HepG2 (cell line): Measurements from ENCODE around the gene IPPK. TPM values are rescaled to one million over a fixed set of nuclear protein-coding genes. Genes with fewer than 3 reads are reported as not detected.

Experiments
- ATAC-seq: fragments of 200-7000 bp; cut with Tn5 transposase; 3 replicates; pipeline ENCODE4 v1.9.1; 2020; ENCODE audit warnings: mild to moderate bottlenecking, moderate library complexity
- BruUV-seq: library from RNA; stranded (reverse); fragments of 400-500 nt; replicated peaks from 2 replicates; lab custom pipeline; 2021; lab: Mats Ljungman, UMichigan
- CTCF ChIA-PET: fragments of 300-600 bp; formaldehyde crosslinking; extraction: SDS; loops from one replicate; lab custom pipeline; 2021; ENCODE audit warnings: low total read pairs, inconsistent platforms, low intra/inter-chr PET ratio; lab: Yijun Ruan, JAX
- POLR2A ChIA-PET: fragments of 350-600 bp; sonication (Branson Sonifier 250); formaldehyde crosslinking; loops from one replicate; lab custom pipeline; 2020; ENCODE audit warnings: antibody characterized with exemption, inconsistent platforms; lab: Yijun Ruan, JAX
- DNase-seq: peaks from one replicate; pipeline ENCODE4 v3.0.0-alpha.2; 2015; ENCODE audit warnings: low spot score
- FAIRE-seq: peaks from 3 replicates; lab custom pipeline; 2011; peaks lifted over from hg19 to GRCh38; lab: Jason Lieb, UNC
- H2AFZ ChIP-seq: one replicate; pipeline ENCODE4 v1.6.1; 2011; ENCODE audit warnings: low read length, inconsistent platforms
- H3K27ac ChIP-seq: fragments of 300-600 bp; 3 replicates; pipeline ENCODE4 v1.8.0; 2011; ENCODE audit warnings: mixed run types, mild to moderate bottlenecking, mixed read lengths, low read length, inconsistent platforms; ENCODE audit not compliant: insufficient read depth; ENCODE audit errors: extremely low read length
- H3K27me3 ChIP-seq, 2 experiments: fragments of 200-600 bp in 1 of 2; 2 replicates in 1 of 2; 3 replicates in 1 of 2; pipeline versions ENCODE4 v1.6.0 to v1.8.0; 2011; ENCODE audit warnings: low read length in 2 of 2, mild to moderate bottlenecking in 2 of 2, moderate library complexity in 2 of 2, inconsistent platforms in 1 of 2; ENCODE audit not compliant: insufficient read depth in 2 of 2, control insufficient read depth in 1 of 2
- H3K36me3 ChIP-seq, 2 experiments: fragments of 200-600 bp in 1 of 2; replicated peaks in 1 of 2; 2 replicates in 1 of 2; 3 replicates in 1 of 2; pipeline versions ENCODE4 v1.5.1 to v1.8.0; 2011; ENCODE audit warnings: low read length in 2 of 2, inconsistent platforms in 1 of 2; ENCODE audit not compliant: insufficient read depth in 2 of 2, control insufficient read depth in 1 of 2
- H3K4me1 ChIP-seq: 2 replicates; pipeline ENCODE4 v1.5.1; 2012; ENCODE audit warnings: low read length, inconsistent platforms; ENCODE audit not compliant: insufficient read depth
- H3K4me2 ChIP-seq: 2 replicates; pipeline ENCODE4 v1.6.0; 2011; ENCODE audit warnings: low read depth, low read length, inconsistent platforms
- H3K4me3 ChIP-seq, 3 experiments: fragments of 200-600 bp in 1 of 3; sonication (generic), shearing (Covaris generic) in 1 of 3; replicated peaks in 1 of 3; 2 replicates each; pipeline ENCODE4 v1.5.1; 2011 to 2016; ENCODE audit warnings: low read length in 3 of 3, inconsistent platforms in 2 of 3, low read depth in 2 of 3, mild to moderate bottlenecking in 2 of 3, control low read depth in 1 of 3, mixed read lengths in 1 of 3; ENCODE audit not compliant: insufficient read depth in 1 of 3
- H3K79me2 ChIP-seq: one replicate; pipeline ENCODE4 v1.6.1; 2011; ENCODE audit warnings: low read length, inconsistent platforms; ENCODE audit not compliant: insufficient read depth
- H3K9ac ChIP-seq: 2 replicates; pipeline ENCODE4 v1.6.0; 2011; ENCODE audit warnings: mild to moderate bottlenecking, low read depth, low read length, inconsistent platforms; ENCODE audit not compliant: insufficient read depth
- H3K9me3 ChIP-seq: 2 replicates; pipeline ENCODE4 v1.5.1; 2012; ENCODE audit warnings: mild to moderate bottlenecking, low read length
- H4K20me1 ChIP-seq: 2 replicates; pipeline ENCODE4 v1.6.0; 2011; ENCODE audit warnings: inconsistent platforms, mild to moderate bottlenecking, low read length, moderate library complexity; ENCODE audit not compliant: insufficient read depth
- EP300 ChIP-seq, 3 experiments: sonication (generic) in 1 of 3; formaldehyde crosslinking in 1 of 3; IDR thresholded peaks; 2 replicates each; pipeline versions ENCODE4 v1.5.1 to v1.6.1; 2011 to 2020; ENCODE audit warnings: low read depth in 2 of 3, low read length in 2 of 3, borderline replicate concordance in 1 of 3, improper control_type of control experiment in 1 of 3, mild to moderate bottlenecking in 1 of 3, missing genetic modification reagents in 1 of 3, moderate library complexity in 1 of 3
- ETV5 ChIP-seq: IDR thresholded peaks from 2 replicates; pipeline ENCODE4 v1.6.1; 2018; ENCODE audit warnings: missing biosample characterization, missing genetic modification reagents, inconsistent platforms, borderline replicate concordance
- FOXC1 ChIP-seq: sonication (generic); formaldehyde crosslinking; IDR thresholded peaks from 2 replicates; pipeline ENCODE4 v1.8.0; 2022; ENCODE audit warnings: mild to moderate bottlenecking, missing genetic modification reagents, borderline replicate concordance
- FOXO1 ChIP-seq: sonication (generic); formaldehyde crosslinking; IDR thresholded peaks from 2 replicates; pipeline ENCODE4 v1.4.0; 2020; ENCODE audit warnings: missing genetic modification reagents
- HDAC6 ChIP-seq: fragments of 200-600 bp; sonication (generic); IDR thresholded peaks from 2 replicates; pipeline ENCODE4 v1.7.0; 2017; ENCODE audit warnings: mild to moderate bottlenecking, antibody characterized with exemption, low read length, low read depth
- MAF1 ChIP-seq: sonication (generic); formaldehyde crosslinking; IDR thresholded peaks from 2 replicates; pipeline ENCODE4 v1.5.0; 2020; ENCODE audit warnings: missing genetic modification reagents, borderline replicate concordance
- SOX13 ChIP-seq, 3 experiments: fragments of 450-650 bp in 1 of 3; sonication (generic) in 1 of 3; formaldehyde crosslinking in 1 of 3; IDR thresholded peaks in 2 of 3; conservative IDR thresholded peaks in 1 of 3; 2 replicates each; pipeline versions ENCODE4 v1.5.0 to v1.6.1; 2016 to 2020; ENCODE audit warnings: antibody characterized with exemption in 1 of 3, mild to moderate bottlenecking in 1 of 3, missing compliant biosample characterization in 1 of 3, missing genetic modification reagents in 1 of 3, moderate library complexity in 1 of 3
- SRSF4 ChIP-seq: fragments of 200-400 bp; formaldehyde crosslinking; IDR thresholded peaks from one replicate; pipeline ENCODE4 v1.6.1; 2018; ENCODE audit warnings: mild to moderate bottlenecking, low read depth, low read length, moderate library complexity; ENCODE audit not compliant: poor library complexity, severe bottlenecking
- YEATS4 ChIP-seq: sonication (generic); formaldehyde crosslinking; IDR thresholded peaks from 2 replicates; pipeline ENCODE4 v1.4.0; 2020; ENCODE audit warnings: missing genetic modification reagents, borderline replicate concordance
- ZFX ChIP-seq: sonication (generic); formaldehyde crosslinking; IDR thresholded peaks from 2 replicates; pipeline ENCODE4 v1.4.0; 2020; ENCODE audit warnings: mild to moderate bottlenecking, low read depth, missing genetic modification reagents, moderate library complexity
- ZNF335 ChIP-seq: sonication (generic); formaldehyde crosslinking; IDR thresholded peaks from 2 replicates; pipeline ENCODE4 v1.4.0; 2020; ENCODE audit warnings: missing genetic modification reagents
- ZNF362 ChIP-seq: sonication (generic); formaldehyde crosslinking; IDR thresholded peaks from 2 replicates; pipeline ENCODE4 v1.4.0; 2020; ENCODE audit warnings: missing genetic modification reagents, mild to moderate bottlenecking, borderline replicate concordance
- ZNF850 ChIP-seq: sonication (generic); formaldehyde crosslinking; conservative IDR thresholded peaks from 2 replicates; pipeline ENCODE4 v1.9.0; 2021; ENCODE audit warnings: mild to moderate bottlenecking, missing genetic modification reagents
- ZSCAN25 ChIP-seq: sonication (generic); formaldehyde crosslinking; IDR thresholded peaks from 2 replicates; pipeline ENCODE4 v1.8.0; 2022; ENCODE audit warnings: mild to moderate bottlenecking, missing genetic modification reagents
- WGBS: methylation state at CpG from one replicate; pipeline ENCODE4 v1.1.6; 2017; ENCODE audit warnings: low lambda C conversion rate; 5-methylcytosine and 5-hydroxymethylcytosine counted together
- in situ Hi-C: cut with HindIII; loops from 2 replicates; pipeline ENCODE4 v1.10.0; 2017; ENCODE audit warnings: low pct_unique_long_range_greater_than_20kb; ENCODE audit not compliant: extremely low pct_ligation_motif_present
- intact Hi-C: fragments of 100-400 bp; cut with micrococcal nuclease; formaldehyde crosslinking; loops from one replicate; pipeline ENCODE4 v1.10.0; 2022; ENCODE audit not compliant: unreplicated experiment
- polyA plus RNA-seq, 8 experiments: library from polyadenylated mRNA; depleted of rRNA in 3 of 8; stranded (reverse) in 7 of 8; unstranded in 1 of 8; fragments of >200 nt; fragmentation: Illumina TruSeq in 4 of 8; extraction: Trizol in 4 of 8; gene quantifications; 2 replicates each; pipeline versions ENCODE4 v1.2.1 to v1.2.3, GENCODE V29; 2011 to 2016; ENCODE audit warnings: low read depth in 4 of 8, missing spikeins in 1 of 8, mixed read lengths in 1 of 8; ENCODE audit not compliant: insufficient read depth in 1 of 8
- total RNA-seq, 5 experiments: library from RNA; depleted of rRNA; stranded (reverse); fragments of >200 nt; fragmentation: Illumina TruSeq; extraction: Trizol; gene quantifications; 2 replicates each; pipeline ENCODE4 v1.2.3, GENCODE V29; 2016; ENCODE audit warnings: low read depth in 1 of 5

Gene IPPK
- total and polyA plus RNA-seq, 2 of the 13 experiments (the other 11 are each of a cell fraction or from before 2014, with no cell fraction given): 9.9 to 14.1 TPM

GRCh38 chr9:92611621-92612285 is 58.2 kb downstream of the IPPK start:
- CTCF ChIA-PET: no interaction called here
- Histone ChIP-seq H2AFZ (no peak overlapping the region), H3K27ac (no peak overlapping the region), H3K9ac (no peak overlapping the region), H4K20me1 (no peaks in the 10 kb centered on the region), H3K4me2 (no peak overlapping the region), H3K9me3 (no peaks in the 10 kb centered on the region), H3K27me3 (no peaks in the 10 kb centered on the region), H3K4me3 (no peak overlapping the region), H3K36me3 (peaks cover 0 to 13% of the 10 kb centered on the region in 2 experiments; a peak in 4 of 5 replicates), H3K4me1 (peaks cover 48% of the 10 kb centered on the region), H3K79me2 (no peaks in the 10 kb centered on the region)
- POLR2A ChIA-PET: no interaction called here
- WGBS: over 99% methylated on average over 10 of the region's 10 CpGs
- TF ChIP-seq ZSCAN25 (CRISPR knock-in tag): no peak
- FAIRE-seq (no peak), DNase-seq (no peak), ATAC-seq (no peak)
- BruUV-seq: no TSS peak
- intact Hi-C loops (no loop called here), in situ Hi-C loops (no loop called here)

DNA sequence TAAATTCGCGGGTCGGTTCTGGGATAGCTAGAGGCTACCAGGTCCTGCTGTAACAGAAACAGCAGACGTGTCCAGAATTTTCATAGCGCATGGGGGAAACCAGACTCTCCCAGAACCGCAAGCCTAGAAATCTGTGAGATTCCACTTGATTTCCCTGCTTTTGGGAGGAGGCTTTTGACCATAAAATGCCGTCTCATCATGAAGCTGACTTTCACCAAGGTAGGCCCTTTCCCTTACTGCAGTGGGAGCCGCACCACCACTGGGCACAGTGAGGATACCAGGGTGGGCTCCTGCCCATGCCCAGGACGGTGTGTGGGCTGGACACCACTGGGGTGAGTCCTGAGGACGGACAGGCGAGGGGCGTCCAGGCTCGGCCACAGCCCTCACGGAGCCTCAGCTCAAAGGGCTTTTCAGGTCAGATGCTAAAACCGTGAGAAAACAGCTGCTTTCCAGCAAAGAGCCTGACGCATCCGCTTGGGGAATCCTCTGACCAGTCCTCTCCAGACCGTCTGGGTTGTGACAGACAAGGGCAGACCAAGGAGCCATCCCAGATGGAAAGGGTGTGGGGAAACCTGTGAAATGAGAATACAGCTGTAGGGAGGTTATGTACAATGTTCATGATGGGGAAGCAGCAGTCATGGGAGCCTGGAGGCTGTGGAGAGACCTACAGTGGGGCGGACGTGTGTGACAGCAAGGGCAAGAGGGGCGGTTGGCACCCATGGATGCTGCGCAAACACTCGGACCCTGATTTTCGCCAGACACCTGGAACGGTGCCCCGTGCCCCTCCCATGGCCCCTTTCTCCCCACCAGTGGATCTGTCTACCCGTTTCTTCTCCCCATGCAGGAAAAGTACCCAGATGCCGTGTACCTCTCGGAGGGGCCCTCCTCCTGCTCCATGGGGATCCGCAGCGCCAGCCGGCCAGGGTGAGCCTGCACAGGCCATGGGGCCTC is 59.2 kb downstream of the IPPK start:
- CTCF ChIA-PET: no interaction called here
- Histone ChIP-seq H3K9ac (no peak overlapping the region), H3K27ac (no peak overlapping the region), H3K36me3 (peaks cover 0 to 13% of the 10 kb centered on the region in 2 experiments; a peak in 4 of 5 replicates), H3K9me3 (no peaks in the 10 kb centered on the region), H3K4me1 (peaks cover 38% of the 10 kb centered on the region), H3K79me2 (no peaks in the 10 kb centered on the region), H3K4me2 (no peak overlapping the region), H4K20me1 (no peaks in the 10 kb centered on the region), H3K4me3 (no peak overlapping the region), H2AFZ (no peak overlapping the region), H3K27me3 (no peaks in the 10 kb centered on the region)
- no TSS peak for BruUV-seq
- WGBS: 97% methylated on average over 29 of the region's 32 CpGs
- FAIRE-seq: no peak
- ATAC-seq: no peak
- intact Hi-C loops: no loop called here
- no peak for DNase-seq
- POLR2A ChIA-PET: no interaction called here
- in situ Hi-C loops: no loop called here
- no peak for TF ChIP-seq ZNF850
- TF ChIP-seq SRSF4: no peak
- no peak for TF ChIP-seq HDAC6
- no peak for TF ChIP-seq SOX13 (IDR thresholded peaks at IDR 0.05)
- TF ChIP-seq SOX13 (CRISPR knock-in tag; conservative IDR thresholded peaks at IDR 0.05 in 1 of 2, IDR thresholded peaks at IDR 0.05 in 1 of 2): no peak
- no peak for TF ChIP-seq ZNF362 (CRISPR knock-in tag)
- no peak for TF ChIP-seq FOXO1 (CRISPR knock-in tag)
- no peak for TF ChIP-seq ETV5 (CRISPR knock-in tag)
- TF ChIP-seq ZFX (CRISPR knock-in tag): no peak
- TF ChIP-seq FOXC1 (CRISPR knock-in tag): no peak
- TF ChIP-seq EP300 (IDR thresholded peaks at IDR 0.05; ENCODE audit: low read depth in 2 of 2, low read length in 2 of 2): no peak
- no peak for TF ChIP-seq EP300 (CRISPR knock-in tag; IDR thresholded peaks at IDR 0.05; ENCODE audit: borderline replicate concordance)
- TF ChIP-seq YEATS4: no peak
- TF ChIP-seq ZNF335 (CRISPR knock-in tag): no peak
- TF ChIP-seq MAF1 (CRISPR knock-in tag): no peak
